GM18502 (cell line): ENCODE data around the gene CPB2.

Experiments used
- ATAC-seq: cut with Tn5 transposase; IDR thresholded peaks from one replicate; pipeline ENCODE4 v1.9.1; 2021; ENCODE audit warnings: mild to moderate bottlenecking; ENCODE audit not compliant: unreplicated experiment, poor library complexity

The CPB2 gene

GRCh38 chr13:46104868-46105267 lies at the start of gene CPB2:
Gene CPB2, minus strand, starts transcription at chr13:46105033. Its CDS starts 24 bp downstream, at chr13:46105009.
- no peak for ATAC-seq

DNA sequence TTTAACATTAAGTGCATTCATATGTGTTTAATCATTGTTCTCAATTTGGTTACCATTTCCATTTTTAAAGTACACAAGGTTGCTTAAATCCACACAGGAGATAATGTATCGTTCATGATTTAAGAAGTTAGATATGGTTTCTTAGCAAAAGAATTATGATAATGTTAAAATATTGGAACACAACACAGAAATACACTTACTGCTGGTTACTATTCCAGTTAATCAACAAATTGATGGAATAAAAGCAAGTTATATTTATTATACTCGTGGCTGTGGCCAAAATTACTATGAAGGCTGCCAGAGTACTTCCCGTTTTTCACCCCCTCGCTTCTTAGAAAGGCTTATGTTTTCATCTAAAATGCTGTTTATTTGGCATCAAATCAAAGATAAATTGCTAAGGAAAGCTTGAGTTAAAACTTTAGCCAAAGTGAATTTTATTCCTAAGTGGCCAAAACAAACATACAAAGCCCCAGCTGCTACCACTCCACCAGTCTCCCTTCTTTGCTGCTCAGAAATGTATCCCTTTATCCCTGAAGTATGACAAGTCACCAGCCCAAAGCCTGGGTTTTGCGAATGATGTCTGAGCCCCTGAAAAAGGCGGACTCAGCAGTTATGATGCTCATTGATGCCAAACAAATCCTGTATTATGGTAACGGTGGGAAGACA lies 49.4 kb upstream of the CPB2 start:
- no peak for ATAC-seq

DNA sequence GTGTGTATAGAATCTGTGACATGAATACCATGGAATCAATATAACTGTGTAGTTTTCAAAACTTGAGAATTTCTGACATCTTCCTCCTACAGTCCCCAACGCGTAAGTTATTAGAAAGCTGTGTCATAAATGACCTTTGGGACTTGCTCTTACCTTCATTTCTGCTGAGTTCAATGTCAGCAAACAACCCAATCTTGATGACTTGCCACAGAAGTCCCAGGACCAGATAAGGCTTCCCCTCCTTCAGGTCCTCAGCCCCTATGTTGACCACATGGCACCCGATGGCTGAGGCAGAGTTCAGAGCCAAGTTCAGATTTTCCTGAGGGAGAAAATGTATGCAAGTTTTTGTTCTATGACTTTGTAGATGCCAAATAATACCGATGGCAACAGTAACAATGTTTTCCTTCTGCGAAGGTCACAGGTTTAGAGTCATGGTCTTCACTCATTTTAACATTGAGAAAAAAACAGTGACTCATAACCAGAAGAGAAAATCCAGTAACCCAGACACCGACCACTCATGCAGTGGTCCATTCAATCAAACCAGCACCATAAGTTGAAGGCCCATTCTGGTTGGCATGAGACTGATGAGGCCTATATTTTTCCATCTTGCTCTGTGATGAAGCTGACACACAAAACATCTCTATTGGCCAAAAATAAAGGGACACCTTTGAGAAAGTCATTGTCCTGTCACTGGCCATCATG lies 47.9 kb upstream of the CPB2 start:
- ATAC-seq = no peak

- no peak for ATAC-seq
Observed at GRCh38 chr13:46150134-46150693, 45.4 kb upstream of the CPB2 start.

- no peak for ATAC-seq
Observed at GRCh38 chr13:46149272-46150133, 44.7 kb upstream of the CPB2 start.

- ATAC-seq = no peak
Observed at GRCh38 chr13:46146898-46147297, 42.1 kb upstream of the CPB2 start.

GRCh38 chr13:46145950-46146349 lies 41.1 kb upstream of the CPB2 start:
- ATAC-seq = no peak

- ATAC-seq = no peak
Observed at GRCh38 chr13:46145135-46145534, 40.3 kb upstream of the CPB2 start.

- ATAC-seq = no peak
Observed at GRCh38 chr13:46143184-46143701, 38.4 kb upstream of the CPB2 start.

GRCh38 chr13:46142776-46143175 lies 37.9 kb upstream of the CPB2 start:
- ATAC-seq = no peak

DNA sequence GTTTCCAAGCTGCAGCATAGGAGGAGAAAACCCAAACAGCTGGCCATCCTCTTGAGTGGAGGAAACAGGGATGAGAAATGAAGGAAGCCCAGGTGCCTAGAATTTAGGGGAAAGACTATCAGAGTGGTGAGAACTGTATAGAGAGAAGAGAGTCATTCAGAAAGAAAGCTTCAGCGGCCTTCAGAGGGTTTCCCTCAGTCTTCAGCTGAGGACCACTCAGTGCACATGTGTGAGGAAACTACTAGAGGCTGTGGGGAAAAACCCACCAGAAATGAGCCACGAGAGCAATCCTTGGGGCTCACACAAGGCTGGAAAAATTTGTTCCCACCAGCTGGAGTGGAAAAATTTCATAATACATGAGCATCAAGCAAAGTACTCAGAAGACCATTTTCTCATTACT lies 35.2 kb upstream of the CPB2 start:
- no peak for ATAC-seq

DNA sequence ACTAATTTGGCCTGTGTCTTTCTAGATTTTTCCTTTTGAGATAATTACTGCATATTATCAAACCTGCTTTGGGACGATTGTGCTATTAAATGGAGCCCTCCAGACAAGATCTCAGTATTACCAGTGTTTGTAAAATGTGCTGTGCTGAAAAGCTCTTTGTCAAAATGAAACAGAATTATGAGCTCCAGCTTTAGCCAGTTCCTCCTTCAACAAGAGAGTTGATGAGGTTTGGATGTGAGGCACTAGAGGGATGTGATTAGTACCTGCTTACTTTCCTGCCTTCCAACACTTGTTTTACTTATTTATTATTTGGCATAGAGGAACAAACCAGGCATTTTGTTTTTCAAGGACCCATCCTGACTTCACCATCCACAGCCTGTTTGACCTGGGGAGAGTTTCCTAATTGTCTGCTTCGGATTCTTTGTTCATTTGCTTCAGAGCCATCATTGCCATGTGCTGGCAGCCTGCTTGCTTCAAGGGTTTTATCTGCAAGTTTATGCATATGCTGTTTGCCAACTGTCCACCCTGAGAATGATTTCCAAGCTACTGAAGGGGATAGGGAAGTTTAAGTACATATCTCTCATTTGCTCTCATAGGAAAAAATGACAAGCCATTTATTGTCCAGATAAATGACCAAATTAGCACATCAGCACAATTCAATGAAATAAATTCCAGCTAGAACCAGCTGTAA lies 32.9 kb upstream of the CPB2 start:
- no peak for ATAC-seq

DNA sequence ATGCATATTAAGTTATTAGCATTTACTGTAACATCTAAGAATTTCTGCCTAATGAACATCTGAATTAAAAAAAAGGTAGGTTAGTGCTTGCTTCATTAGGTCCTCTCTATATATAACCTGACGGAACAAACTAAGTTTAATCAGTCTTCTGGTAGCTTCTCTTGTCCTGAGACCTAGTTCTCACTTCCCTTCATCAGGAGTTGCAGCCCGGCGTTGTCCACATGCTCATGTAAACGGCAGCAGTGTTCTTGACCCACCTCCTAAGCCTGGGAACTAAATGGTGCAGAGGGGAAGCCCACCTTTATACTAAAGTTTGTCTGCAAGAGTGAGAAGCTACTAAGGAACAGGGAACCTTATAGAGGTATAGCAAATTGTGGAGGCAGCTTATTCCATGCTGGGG lies 31.9 kb upstream of the CPB2 start:
- ATAC-seq = no peak

- no peak for ATAC-seq
Observed at GRCh38 chr13:46134961-46135522, 30.2 kb upstream of the CPB2 start.

GRCh38 chr13:46134494-46134893 lies 29.7 kb upstream of the CPB2 start:
- ATAC-seq = no peak

- no peak for ATAC-seq
Observed at GRCh38 chr13:46132109-46132508, 27.3 kb upstream of the CPB2 start.

DNA sequence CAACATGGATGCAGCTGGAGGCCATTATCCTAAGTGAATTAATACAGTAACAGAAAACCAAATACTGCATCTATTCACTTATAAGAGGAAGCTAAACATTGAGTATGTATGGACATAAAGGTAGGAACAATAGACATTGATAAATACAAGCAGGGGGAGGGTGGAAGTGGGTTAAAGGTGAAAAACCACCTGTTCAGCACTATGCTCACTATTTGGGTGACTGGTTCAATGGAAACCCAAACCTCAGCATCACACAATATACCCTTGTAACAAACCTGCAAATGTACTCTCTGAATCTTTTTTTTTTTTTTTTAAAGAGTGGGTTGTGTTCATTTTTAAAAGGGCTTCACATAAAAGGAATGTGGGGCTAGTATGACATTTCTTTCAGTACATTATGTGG lies 26.9 kb upstream of the CPB2 start:
- no peak for ATAC-seq

- no peak for ATAC-seq
Observed at GRCh38 chr13:46129955-46130618, 25.3 kb upstream of the CPB2 start.

GRCh38 chr13:46129124-46129523 lies 24.3 kb upstream of the CPB2 start:
- no peak for ATAC-seq
